ENCODE data around the gene GRM4.

The GRM4 gene

GRCh38 chr6:34112126-34112525 is 33.8 kb downstream of the GRM4 start:
- TF ChIP-seq, protein P1, sequence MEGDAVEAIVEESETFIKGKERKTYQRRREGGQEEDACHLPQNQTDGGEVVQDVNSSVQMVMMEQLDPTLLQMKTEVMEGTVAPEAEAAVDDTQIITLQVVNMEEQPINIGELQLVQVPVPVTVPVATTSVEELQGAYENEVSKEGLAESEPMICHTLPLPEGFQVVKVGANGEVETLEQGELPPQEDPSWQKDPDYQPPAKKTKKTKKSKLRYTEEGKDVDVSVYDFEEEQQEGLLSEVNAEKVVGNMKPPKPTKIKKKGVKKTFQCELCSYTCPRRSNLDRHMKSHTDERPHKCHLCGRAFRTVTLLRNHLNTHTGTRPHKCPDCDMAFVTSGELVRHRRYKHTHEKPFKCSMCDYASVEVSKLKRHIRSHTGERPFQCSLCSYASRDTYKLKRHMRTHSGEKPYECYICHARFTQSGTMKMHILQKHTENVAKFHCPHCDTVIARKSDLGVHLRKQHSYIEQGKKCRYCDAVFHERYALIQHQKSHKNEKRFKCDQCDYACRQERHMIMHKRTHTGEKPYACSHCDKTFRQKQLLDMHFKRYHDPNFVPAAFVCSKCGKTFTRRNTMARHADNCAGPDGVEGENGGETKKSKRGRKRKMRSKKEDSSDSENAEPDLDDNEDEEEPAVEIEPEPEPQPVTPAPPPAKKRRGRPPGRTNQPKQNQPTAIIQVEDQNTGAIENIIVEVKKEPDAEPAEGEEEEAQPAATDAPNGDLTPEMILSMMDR (conservative IDR thresholded peaks at IDR 0.05) = no peak
- no peak overlapping the region for H3K27ac ChIP-seq

DNA sequence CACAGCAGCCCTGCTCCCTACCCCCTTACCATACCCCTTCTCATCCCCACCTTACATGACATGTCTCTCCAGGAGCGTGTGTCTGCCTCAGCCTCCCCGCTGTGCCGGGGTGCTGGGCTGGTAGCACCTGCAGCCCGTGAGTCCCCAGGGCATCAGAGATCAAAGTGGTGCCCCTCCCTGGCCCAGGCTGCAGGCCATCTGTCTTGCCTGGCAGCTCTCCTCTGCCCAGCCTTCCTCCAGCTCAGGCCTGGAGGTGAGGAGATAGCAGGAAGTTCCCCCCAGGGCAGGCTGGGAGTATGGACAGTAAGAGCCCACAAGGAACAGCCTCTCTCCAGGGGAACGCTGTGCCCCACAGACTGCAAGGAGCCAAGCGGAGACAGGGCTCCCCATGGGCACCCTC is 35.3 kb downstream of the GRM4 start:
- H3K27ac ChIP-seq = no peak overlapping the region
- TF ChIP-seq, protein P1 (conservative IDR thresholded peaks at IDR 0.05) = no peak

- TF ChIP-seq, protein P1 (conservative IDR thresholded peaks at IDR 0.05) = no peak
Measured at GRCh38 chr6:34108176-34108575, 37.7 kb downstream of the GRM4 start.

GRCh38 chr6:34106900-34107299 is 39.0 kb downstream of the GRM4 start:
- TF ChIP-seq, protein P1 (conservative IDR thresholded peaks at IDR 0.05) = no peak
- H3K27ac ChIP-seq = no peak overlapping the region

More at GRCh38 chr6:34108176-34108575, 37.7 kb downstream of the GRM4 start:
- H3K27ac ChIP-seq = no peak overlapping the region

- H3K27ac ChIP-seq = no peak overlapping the region
- TF ChIP-seq, protein P1 (conservative IDR thresholded peaks at IDR 0.05) = no peak
Measured at GRCh38 chr6:34106421-34106820, 39.5 kb downstream of the GRM4 start.

DNA sequence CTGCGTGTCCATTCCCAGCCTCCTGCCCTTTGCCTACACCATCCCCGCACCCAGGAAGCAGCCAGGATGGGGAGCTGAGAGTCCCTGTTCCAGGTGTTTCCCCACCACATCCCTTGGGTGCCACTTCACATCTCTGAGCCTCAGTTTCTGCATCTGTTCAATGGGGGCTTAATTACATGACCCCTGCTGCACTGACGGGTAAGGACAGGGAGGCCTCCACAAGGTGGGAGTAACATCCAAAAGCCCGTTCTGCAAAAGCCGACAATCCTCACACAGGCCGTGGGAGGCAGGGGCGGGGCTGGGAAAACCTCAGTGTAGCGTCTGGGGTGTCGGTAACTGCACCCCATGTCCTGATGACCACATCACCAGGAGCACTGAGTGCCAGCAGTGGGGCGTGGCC is 41.3 kb downstream of the GRM4 start:
- TF ChIP-seq, protein P1 (conservative IDR thresholded peaks at IDR 0.05) = no peak
- no peak overlapping the region for H3K27ac ChIP-seq

DNA sequence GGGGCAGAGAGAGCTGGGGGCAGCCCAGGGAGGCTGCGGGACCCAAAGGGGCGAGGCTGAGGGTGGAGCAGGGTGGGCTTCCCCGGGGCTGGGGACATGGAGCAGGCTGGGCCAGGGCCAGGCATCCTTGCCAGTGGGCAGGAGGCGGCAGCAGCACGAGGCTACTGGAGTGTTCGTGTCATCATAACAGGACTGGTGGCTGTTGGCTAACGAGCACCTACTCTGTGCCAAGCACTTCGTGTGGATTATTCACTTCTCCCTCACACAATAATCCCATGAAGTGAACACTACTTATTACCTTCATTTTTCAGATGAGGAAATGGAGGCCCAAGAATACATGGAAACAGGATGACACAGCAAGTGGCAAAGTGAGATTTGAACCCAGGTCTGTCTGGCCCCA is 41.7 kb downstream of the GRM4 start:
- no peak overlapping the region for H3K27ac ChIP-seq
- TF ChIP-seq, protein P1 (conservative IDR thresholded peaks at IDR 0.05) = no peak

DNA sequence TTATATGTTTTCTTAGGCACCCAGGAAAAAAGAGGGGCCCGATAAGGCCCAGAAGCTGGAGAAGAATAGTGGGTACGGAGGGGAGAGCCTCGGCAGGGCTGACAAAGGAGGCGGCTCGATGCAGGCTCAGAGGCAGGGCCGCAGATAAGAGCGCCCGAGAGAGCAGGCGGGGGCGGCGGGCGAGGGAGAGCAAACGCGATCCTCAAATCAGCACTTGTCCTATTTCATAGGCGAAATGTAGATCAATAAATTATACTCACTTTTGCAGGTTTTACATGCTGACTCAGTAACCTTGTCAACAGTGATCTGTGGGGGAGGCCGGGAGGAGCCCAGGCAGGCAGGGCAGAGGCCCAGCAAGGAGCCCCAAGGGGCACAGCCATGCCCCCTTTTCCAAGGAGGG is 42.6 kb downstream of the GRM4 start:
- TF ChIP-seq, protein P1 (conservative IDR thresholded peaks at IDR 0.05) = no peak
- no peak overlapping the region for H3K27ac ChIP-seq
